GM06990 (cell line): ENCODE data around the gene ANTXR1.

Experiments used
- DNase-seq: peaks from one replicate; pipeline ENCODE4 v3.0.0-alpha.2; 2011; ENCODE audit not compliant: insufficient read length; ENCODE audit errors: extremely low read depth
- H3K27me3 ChIP-seq: replicated peaks from 2 replicates; pipeline ENCODE4 v1.6.0; 2011; ENCODE audit warnings: low read length; ENCODE audit not compliant: control insufficient read depth, insufficient read depth
- H3K36me3 ChIP-seq: 2 replicates; pipeline ENCODE4 v1.5.1; 2011; ENCODE audit warnings: low read length; ENCODE audit not compliant: control insufficient read depth, insufficient read depth
- H3K4me3 ChIP-seq: replicated peaks from 2 replicates; pipeline ENCODE4 v1.5.1; 2011; ENCODE audit warnings: low read depth, mild to moderate bottlenecking, control low read depth, low read length
- CTCF ChIP-seq: IDR thresholded peaks from 2 replicates; pipeline ENCODE4 v1.5.1; 2011; ENCODE audit warnings: low read length, control low read depth, mild to moderate bottlenecking, inconsistent platforms; ENCODE audit not compliant: insufficient read depth, poor library complexity, severe bottlenecking

The ANTXR1 gene

GRCh38 chr2:69075486-69075885 is 62.5 kb downstream of the ANTXR1 start:
- Histone ChIP-seq H3K27me3 (no peaks in the 10 kb centered on the region), H3K36me3 (no peaks in the 10 kb centered on the region), H3K4me3 (no peak overlapping the region)
- no peak for TF ChIP-seq CTCF
- no peak for DNase-seq

DNA sequence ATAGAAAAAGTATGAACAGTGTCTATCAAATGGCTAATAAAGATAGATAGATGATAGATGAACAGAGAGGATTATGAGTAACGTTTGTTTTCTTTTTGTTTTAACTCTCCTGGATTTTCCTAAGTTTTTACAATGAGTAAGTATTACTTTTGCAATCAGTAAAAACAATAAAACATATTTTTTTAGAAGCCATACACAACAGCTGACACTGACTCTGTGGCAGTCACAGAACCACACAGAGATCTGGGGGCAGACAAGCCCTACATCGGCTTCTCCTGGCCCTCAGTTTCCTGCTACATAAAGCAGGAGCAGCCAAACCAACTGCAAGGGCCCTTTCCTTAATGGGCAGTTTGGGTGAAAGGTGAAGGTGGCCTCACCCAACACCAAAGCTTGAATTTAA is 63.6 kb downstream of the ANTXR1 start:
- no peak for TF ChIP-seq CTCF
- H3K4me3 ChIP-seq = no peak overlapping the region
- DNase-seq = no peak
- no peaks in the 10 kb centered on the region for H3K27me3 ChIP-seq
- no peaks in the 10 kb centered on the region for H3K36me3 ChIP-seq

DNA sequence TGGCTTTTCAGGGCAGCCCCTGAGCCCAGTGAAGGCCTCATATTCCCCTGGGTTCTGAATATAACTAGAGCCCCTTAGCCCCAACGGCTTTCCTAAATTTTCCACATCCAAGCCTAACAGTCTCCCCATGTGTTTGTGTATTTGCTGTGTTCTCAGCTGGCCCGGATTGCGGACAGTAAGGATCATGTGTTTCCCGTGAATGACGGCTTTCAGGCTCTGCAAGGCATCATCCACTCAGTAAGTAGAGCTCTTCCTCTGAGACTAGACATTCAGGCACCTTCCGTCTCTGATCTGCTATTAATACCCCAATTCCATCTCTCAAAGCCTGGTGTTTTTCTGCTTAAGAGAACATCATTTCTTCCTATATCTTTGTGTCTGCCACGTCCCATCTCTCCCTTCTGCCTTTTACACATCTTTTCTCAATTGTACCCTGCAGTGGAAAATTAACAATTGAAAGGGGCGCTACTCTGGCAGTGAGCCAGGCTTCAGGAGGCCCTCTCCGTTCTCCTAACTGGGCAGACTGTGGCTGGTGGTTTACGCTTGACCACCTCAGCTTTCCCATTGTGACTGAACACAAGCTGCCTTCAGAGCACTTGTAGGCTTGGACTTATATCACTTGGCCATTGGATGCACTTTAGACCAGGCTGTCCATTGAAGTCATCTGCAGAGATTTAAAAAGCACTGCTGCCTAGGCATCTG is 64.4 kb downstream of the ANTXR1 start:
- H3K27me3 ChIP-seq = no peaks in the 10 kb centered on the region
- TF ChIP-seq CTCF = no peak
- no peak for DNase-seq
- no peak overlapping the region for H3K4me3 ChIP-seq
- no peaks in the 10 kb centered on the region for H3K36me3 ChIP-seq

DNA sequence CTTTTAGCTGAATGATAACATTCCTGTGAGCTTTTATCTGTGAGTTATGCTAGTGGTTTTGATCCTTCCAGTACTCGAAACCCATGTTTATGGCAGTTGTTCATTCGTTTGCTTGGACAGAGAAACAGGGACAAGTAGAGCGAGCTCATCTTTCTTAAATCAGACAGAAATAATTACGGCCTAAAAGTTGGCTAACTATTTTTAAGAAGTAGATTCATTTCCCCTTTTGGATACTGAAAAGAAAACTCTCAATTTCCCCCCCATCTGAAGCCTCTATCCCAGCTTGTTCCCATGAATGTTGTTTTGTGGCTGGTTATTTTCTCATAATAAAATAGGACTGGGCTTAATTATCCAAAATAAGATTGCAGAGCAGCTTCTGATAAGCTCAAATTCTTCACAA is 67.1 kb downstream of the ANTXR1 start:
- Histone ChIP-seq H3K4me3 (no peak overlapping the region), H3K36me3 (no peaks in the 10 kb centered on the region), H3K27me3 (no peaks in the 10 kb centered on the region; the same call in 1 of the 2 replicates)
- no peak for DNase-seq
- TF ChIP-seq CTCF = no peak

DNA sequence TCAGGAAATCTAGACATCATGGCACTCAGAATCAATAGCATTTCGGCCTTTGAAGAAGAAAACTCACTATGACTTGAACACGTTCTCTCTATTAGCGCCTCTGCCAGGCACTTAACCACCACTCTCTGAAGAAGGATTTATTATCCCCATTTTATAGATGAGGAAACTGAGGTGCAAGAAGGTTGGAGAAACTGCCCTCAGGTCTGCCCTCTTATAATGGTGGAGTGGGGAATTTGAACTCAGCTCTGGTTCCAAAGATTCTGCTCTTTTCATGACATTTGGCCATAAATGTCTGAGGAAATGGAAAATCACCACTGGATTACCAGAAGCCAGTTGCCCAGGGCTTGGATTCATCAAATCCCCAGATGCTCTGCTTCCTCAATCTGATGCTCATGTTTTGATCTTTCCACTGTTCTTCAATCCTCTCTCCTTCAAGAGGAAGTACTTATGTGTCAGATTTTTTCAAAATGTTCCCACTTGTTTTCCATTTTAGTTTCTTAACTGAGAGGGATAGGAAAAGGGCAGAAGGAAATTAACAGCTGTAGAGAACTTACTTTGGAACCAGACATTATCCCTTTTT is 68.1 kb downstream of the ANTXR1 start:
- DNase-seq = no peak
- H3K27me3 ChIP-seq = no peaks in the 10 kb centered on the region; the same call in 1 of the 2 replicates
- H3K36me3 ChIP-seq = no peaks in the 10 kb centered on the region
- TF ChIP-seq CTCF = no peak
- no peak overlapping the region for H3K4me3 ChIP-seq
